A673 (cell line): ENCODE measurements around the gene TIMM10B. TPM values are rescaled to one million over a fixed set of nuclear protein-coding genes. Genes with fewer than 3 reads are reported as not detected.

Source experiments
- BruUV-seq: library from RNA; stranded (reverse); fragments of 400-500 nt; replicated peaks from 2 replicates; lab custom pipeline; 2021; lab: Mats Ljungman, UMichigan
- CTCF ChIA-PET: fragments of 300-600 bp; sonication (Branson Sonifier 250); formaldehyde crosslinking; loops from one replicate; lab custom pipeline; 2022; ENCODE audit warnings: antibody characterized with exemption; lab: Charles Lee
- POLR2A ChIA-PET: fragments of 300-600 bp; sonication (Branson Sonifier 250); formaldehyde crosslinking; loops from one replicate; lab custom pipeline; 2022; ENCODE audit warnings: antibody characterized with exemption; ENCODE audit not compliant: low non-redundant PET; lab: Charles Lee
- DNase-seq: peaks from one replicate; pipeline ENCODE4 v3.0.0-alpha.2; 2015; ENCODE audit warnings: low spot score
- H3K27ac ChIP-seq: fragments of 200-600 bp; sonication (generic); 2 replicates; pipeline ENCODE4 v1.5.1; 2016; ENCODE audit warnings: mixed run types, low read depth, mild to moderate bottlenecking, mixed read lengths, antibody characterized with exemption, low read length; ENCODE audit not compliant: poor library complexity, severe bottlenecking
- H3K27me3 ChIP-seq: fragments of 200-600 bp; sonication (generic); replicated peaks from 2 replicates; pipeline ENCODE4 v1.6.1; 2017; ENCODE audit warnings: mixed run types, low read depth, mild to moderate bottlenecking, mixed read lengths, antibody characterized with exemption, low read length; ENCODE audit not compliant: insufficient read depth, poor library complexity
- H3K36me3 ChIP-seq: fragments of 200-600 bp; sonication (generic); 2 replicates; pipeline ENCODE4 v1.6.1; 2016; ENCODE audit warnings: mixed run types, mild to moderate bottlenecking, mixed read lengths, antibody characterized with exemption, low read length; ENCODE audit not compliant: insufficient read depth, poor library complexity, severe bottlenecking
- H3K4me1 ChIP-seq: fragments of 200-600 bp; sonication (generic); 2 replicates; pipeline ENCODE4 v1.6.1; 2017; ENCODE audit warnings: mixed run types, mild to moderate bottlenecking, mixed read lengths, antibody characterized with exemption, low read length; ENCODE audit not compliant: insufficient read depth, poor library complexity, severe bottlenecking
- H3K4me3 ChIP-seq: fragments of 200-600 bp; sonication (generic); 2 replicates; pipeline ENCODE4 v1.5.1; 2016; ENCODE audit warnings: low read depth, mixed run types, mild to moderate bottlenecking, mixed read lengths, low read length; ENCODE audit not compliant: poor library complexity, severe bottlenecking
- H3K9me3 ChIP-seq: fragments of 200-600 bp; sonication (generic); 2 replicates; pipeline ENCODE4 v1.6.1; 2016; ENCODE audit warnings: mixed run types, low read depth, mild to moderate bottlenecking, mixed read lengths, antibody characterized with exemption, low read length; ENCODE audit not compliant: poor library complexity, severe bottlenecking
- EZH2 ChIP-seq: fragments of 200-600 bp; sonication (generic); IDR thresholded peaks from 2 replicates; pipeline ENCODE4 v1.6.1; 2017; ENCODE audit warnings: borderline replicate concordance, low read depth, mild to moderate bottlenecking, mixed read lengths, antibody characterized with exemption, low read length; ENCODE audit not compliant: poor library complexity, severe bottlenecking
- intact Hi-C: fragments of 100-400 bp; cut with micrococcal nuclease; formaldehyde crosslinking; loops from one replicate; pipeline ENCODE4 v1.10.0; 2022; ENCODE audit not compliant: unreplicated experiment
- total RNA-seq: library from RNA; stranded (reverse); gene quantifications from 2 replicates; pipeline ENCODE4 v1.2.3, GENCODE V29; 2021
- TF ChIP-seq, protein P1 (sequence below): fragments of 300-800, 200-600 bp; sonication (generic); conservative IDR thresholded peaks from 2 replicates; pipeline ENCODE4 v1.5.1; 2017; ENCODE audit warnings: low read depth, mild to moderate bottlenecking, antibody characterized with exemption, low read length, moderate library complexity, mixed read lengths

The TIMM10B gene
- total RNA-seq, 1 experiment from 2014 or later, result 40.3 TPM

DNA sequence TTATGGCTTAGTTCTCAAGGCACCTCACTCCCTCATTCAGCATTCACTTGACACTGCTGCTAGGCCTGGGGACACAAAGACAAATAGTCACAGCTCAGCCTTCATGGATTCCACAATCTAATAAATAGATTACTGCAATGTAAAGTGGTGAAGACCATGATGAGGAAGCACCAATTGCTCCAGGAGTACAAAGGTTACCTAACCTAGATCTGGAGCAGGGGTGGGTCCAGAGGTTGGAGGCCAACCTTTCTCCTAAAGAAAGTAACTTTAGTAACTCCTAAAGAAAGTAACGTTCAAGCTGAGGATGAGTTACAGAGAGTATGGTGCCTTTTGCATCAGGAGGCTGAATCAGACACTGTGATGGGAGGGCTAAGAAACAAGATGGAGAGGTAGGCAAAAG lies 11.7 kb upstream of the TIMM10B start:
- BruUV-seq, result no TSS peak
- Histone ChIP-seq H3K9me3 (no peaks in the 10 kb centered on the region), H3K27me3 (no peaks in the 10 kb centered on the region), H3K4me1 (peaks cover 30% of the 10 kb centered on the region), H3K27ac (peak overlapping the region; percentile 62), H3K4me3 (no peak overlapping the region), H3K36me3 (peaks cover 15% of the 10 kb centered on the region)
- no peak for DNase-seq
- CTCF ChIA-PET, result interaction anchor here (0.5 to 1.1 kb wide), 4 partner anchors 26 to 203 kb away, joined by 3 to 7 read pairs (median 4); no protein-coding TSS in a partner anchor
- POLR2A ChIA-PET, result no interaction called here
- intact Hi-C loops, result loop anchor here (5.0 to 10.0 kb wide), 2 partner anchors 148 to 235 kb away; partner anchors contain the start of genes CNGA4, FHIP1B and TPP1
- TF ChIP-seq, protein P1, sequence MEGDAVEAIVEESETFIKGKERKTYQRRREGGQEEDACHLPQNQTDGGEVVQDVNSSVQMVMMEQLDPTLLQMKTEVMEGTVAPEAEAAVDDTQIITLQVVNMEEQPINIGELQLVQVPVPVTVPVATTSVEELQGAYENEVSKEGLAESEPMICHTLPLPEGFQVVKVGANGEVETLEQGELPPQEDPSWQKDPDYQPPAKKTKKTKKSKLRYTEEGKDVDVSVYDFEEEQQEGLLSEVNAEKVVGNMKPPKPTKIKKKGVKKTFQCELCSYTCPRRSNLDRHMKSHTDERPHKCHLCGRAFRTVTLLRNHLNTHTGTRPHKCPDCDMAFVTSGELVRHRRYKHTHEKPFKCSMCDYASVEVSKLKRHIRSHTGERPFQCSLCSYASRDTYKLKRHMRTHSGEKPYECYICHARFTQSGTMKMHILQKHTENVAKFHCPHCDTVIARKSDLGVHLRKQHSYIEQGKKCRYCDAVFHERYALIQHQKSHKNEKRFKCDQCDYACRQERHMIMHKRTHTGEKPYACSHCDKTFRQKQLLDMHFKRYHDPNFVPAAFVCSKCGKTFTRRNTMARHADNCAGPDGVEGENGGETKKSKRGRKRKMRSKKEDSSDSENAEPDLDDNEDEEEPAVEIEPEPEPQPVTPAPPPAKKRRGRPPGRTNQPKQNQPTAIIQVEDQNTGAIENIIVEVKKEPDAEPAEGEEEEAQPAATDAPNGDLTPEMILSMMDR, result no peak
- no peak for TF ChIP-seq EZH2

DNA sequence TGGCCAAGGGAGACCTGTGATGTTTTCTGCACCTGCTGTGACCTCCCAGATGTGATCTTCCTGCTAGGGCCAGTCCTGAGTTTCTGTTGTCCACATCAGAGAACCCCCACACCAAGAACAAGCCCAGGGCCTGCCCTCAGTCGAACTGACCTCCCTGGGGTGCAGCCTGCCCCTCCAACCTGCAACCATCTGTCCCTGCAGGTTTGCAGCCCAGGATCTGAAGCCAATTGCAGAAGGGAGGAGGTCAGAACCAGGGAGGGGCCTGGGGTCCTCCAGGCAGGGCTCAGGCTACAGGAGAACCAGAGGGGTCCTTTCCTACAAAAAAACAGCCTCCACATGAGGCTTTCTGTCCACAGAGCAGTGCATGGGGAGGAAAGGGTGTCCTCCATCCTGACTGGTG lies 8.4 kb upstream of the TIMM10B start:
- Histone ChIP-seq H3K36me3 (peaks cover 10% of the 10 kb centered on the region), H3K27me3 (no peaks in the 10 kb centered on the region), H3K27ac (no peak overlapping the region), H3K4me1 (peaks cover 30% of the 10 kb centered on the region), H3K4me3 (peak overlapping the region; percentile 82), H3K9me3 (no peaks in the 10 kb centered on the region)
- POLR2A ChIA-PET, result interaction anchor here (0.6 kb wide), 1 partner anchor 83 kb away, joined by 3 read pairs; the partner anchor contains the start of gene SMPD1
- TF ChIP-seq, protein P1, result no peak
- TF ChIP-seq EZH2, result no peak
- no peak for DNase-seq
- CTCF ChIA-PET, result interaction anchor here (0.5 to 2.4 kb wide), 2 partner anchors 94 to 368 kb away, joined by 4 to 5 read pairs; no protein-coding TSS in a partner anchor
- BruUV-seq, result no TSS peak
- intact Hi-C loops, result no loop called here

DNA sequence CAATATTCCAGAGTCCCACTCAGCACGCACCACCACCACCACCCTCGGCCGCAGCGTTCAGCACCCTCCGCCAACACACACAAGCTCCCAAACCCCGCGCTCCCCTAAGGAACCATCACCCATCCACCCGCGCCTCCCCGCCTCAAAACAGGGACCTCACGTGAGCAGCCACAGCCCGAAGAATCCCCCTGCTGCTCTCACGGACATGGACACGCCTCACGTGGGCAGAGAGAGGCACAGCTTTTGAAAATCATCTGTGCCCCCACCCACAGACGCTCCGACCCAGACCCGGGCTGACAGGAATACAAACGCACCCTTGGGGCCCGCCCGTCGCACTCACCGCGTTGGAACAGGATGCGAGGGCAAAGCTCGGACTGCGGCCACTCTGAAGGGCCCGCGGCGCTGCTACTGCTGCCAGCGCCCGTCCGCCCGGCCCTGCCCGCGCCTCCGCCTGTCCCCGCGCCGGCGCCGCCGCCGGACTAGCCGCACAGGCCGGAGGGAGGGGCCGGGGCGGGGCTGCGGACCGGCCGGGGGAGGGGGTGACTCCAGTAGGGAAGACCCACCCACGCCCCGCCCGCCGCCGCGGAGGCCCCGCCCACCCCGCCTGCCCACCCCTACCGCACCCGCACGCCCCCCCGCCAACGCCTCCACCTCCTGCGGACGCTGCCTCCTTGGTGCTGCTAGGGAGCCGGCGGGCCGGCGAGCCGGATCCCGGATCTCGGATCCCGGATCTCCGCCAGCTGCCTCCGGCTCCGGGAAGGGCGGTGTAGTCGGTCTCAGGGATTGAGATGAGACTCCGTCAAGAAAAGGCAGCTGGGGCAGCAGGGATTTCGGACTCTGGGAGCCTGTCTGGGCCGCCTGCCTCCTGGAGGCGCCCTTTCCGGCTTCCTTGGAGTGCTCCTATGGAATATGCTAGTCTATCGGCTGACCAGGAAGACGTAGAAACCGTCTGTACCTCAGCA lies 7.6 kb upstream of the TIMM10B start, which contains the start of gene TRIM3:
TSS of gene TRIM3 (minus strand) at position 491 of the 962 bp plus-strand sequence. CDS start 8,246 bp downstream, outside the sequence.
- no peaks in the 10 kb centered on the region for H3K27me3 ChIP-seq
- H3K4me3 ChIP-seq, result peak within 1 kb of the TSS; percentile 82
- ChIA-PET CTCF (interaction anchor here (0.5 to 2.4 kb wide), 3 partner anchors 95 to 771 kb away, joined by 3 to 5 read pairs (median 4); no protein-coding TSS in a partner anchor), POLR2A (interaction anchor here (0.6 to 1.2 kb wide), 2 partner anchors 83 kb away, joined by 3 to 12 read pairs; partner anchors contain the start of gene SMPD1)
- BruUV-seq, result no TSS peak
- no peaks in the 10 kb centered on the region for H3K9me3 ChIP-seq
- H3K4me1 ChIP-seq, result peaks cover 26% of the 10 kb centered on the region
- H3K27ac ChIP-seq, result peak within 1 kb of the TSS; percentile 86
- DNase-seq, result peak; percentile 88
- TF ChIP-seq, protein P1, result peak; percentile 46
- no peak for TF ChIP-seq EZH2
- intact Hi-C loops, result no loop called here
- peaks cover 18% of the 10 kb centered on the region for H3K36me3 ChIP-seq
